Mesothelial cell of epicardium (in vitro differentiated cells): ENCODE measurements around the gene SFT2D1. TPM values are rescaled to one million over a fixed set of nuclear protein-coding genes. Genes with fewer than 3 reads are reported as not detected.
"Not testable (repeated sequence)": the region's sequence is repeated elsewhere in the genome, so short reads cannot be mapped to it uniquely, and the experiment has no call there.

Experiments used
- DNase-seq, 2 experiments: peaks; one replicate each; pipeline ENCODE4 v3.0.0; 2021; ENCODE audit warnings: low spot score in 2 of 2; ENCODE audit not compliant: unreplicated experiment in 2 of 2
- H3K27ac Mint-ChIP-seq: 2 replicates; pipeline ENCODE4 v1.8.0; 2021; ENCODE audit warnings: mixed read lengths
- H3K27me3 Mint-ChIP-seq: 2 replicates; pipeline ENCODE4 v1.8.0; 2021; ENCODE audit warnings: low read depth, mixed read lengths
- H3K36me3 Mint-ChIP-seq: 2 replicates; pipeline ENCODE4 v1.8.0; 2021; ENCODE audit warnings: mixed read lengths
- H3K4me1 Mint-ChIP-seq: 2 replicates; pipeline ENCODE4 v1.8.0; 2021; ENCODE audit warnings: mixed read lengths
- H3K4me3 Mint-ChIP-seq: 2 replicates; pipeline ENCODE4 v1.8.0; 2021; ENCODE audit warnings: mild to moderate bottlenecking, moderate library complexity, mixed read lengths
- H3K9me3 Mint-ChIP-seq: 2 replicates; pipeline ENCODE4 v1.8.0; 2021; ENCODE audit warnings: mixed read lengths
- CTCF ChIP-seq: fragments of 200-600 bp; sonication (generic); IDR thresholded peaks from one replicate; pipeline ENCODE4 v1.5.0; 2021; ENCODE audit warnings: antibody characterized with exemption; ENCODE audit not compliant: unreplicated experiment
- total RNA-seq: library from RNA; stranded (reverse); gene quantifications from 3 replicates; pipeline ENCODE4 v1.2.1, GENCODE V29; 2021

SFT2D1 gene
- total RNA-seq, 1 donor from 2014 or later = 26.8 TPM

- Mint-ChIP-seq H3K9me3 (peaks cover 35% of the 10 kb centered on the region), H3K36me3 (peaks cover 17% of the 10 kb centered on the region), H3K27me3 (peaks cover 19% of the 10 kb centered on the region), H3K4me1 (peaks cover 2% of the 10 kb centered on the region), H3K27ac (no peak overlapping the region), H3K4me3 (no peak overlapping the region)
- DNase-seq = no peak
- no peak for TF ChIP-seq CTCF
Observed at GRCh38 chr6:166352923-166353322, 10.6 kb upstream of the SFT2D1 start.

- peaks cover 39% of the 10 kb centered on the region for H3K9me3 Mint-ChIP-seq
- peaks cover 2% of the 10 kb centered on the region for H3K4me1 Mint-ChIP-seq
- TF ChIP-seq CTCF = no peak
- peaks cover 16% of the 10 kb centered on the region for H3K27me3 Mint-ChIP-seq
- no peak overlapping the region for H3K4me3 Mint-ChIP-seq
- H3K36me3 Mint-ChIP-seq = peaks cover 17% of the 10 kb centered on the region
- DNase-seq = no peak
- peak overlapping the region; percentile 30 for H3K27ac Mint-ChIP-seq
Observed at GRCh38 chr6:166351715-166352285, 9.5 kb upstream of the SFT2D1 start.

GRCh38 chr6:166348305-166348949 is 6.1 kb upstream of the SFT2D1 start:
- Mint-ChIP-seq H3K27ac (no peak overlapping the region), H3K27me3 (peaks cover 4% of the 10 kb centered on the region), H3K4me3 (no peak overlapping the region)

GRCh38 chr6:166346965-166347364 is 4.6 kb upstream of the SFT2D1 start:
- no peak for TF ChIP-seq CTCF
- Mint-ChIP-seq H3K4me3 (no peak overlapping the region), H3K27me3 (no peaks in the 10 kb centered on the region), H3K36me3 (peaks cover 17% of the 10 kb centered on the region), H3K27ac (no peak overlapping the region), H3K4me1 (peaks cover 15% of the 10 kb centered on the region), H3K9me3 (peaks cover 37% of the 10 kb centered on the region)
- DNase-seq = no peak

More at GRCh38 chr6:166348305-166348949, 6.1 kb upstream of the SFT2D1 start:
- DNase-seq = no peak
- peaks cover 11% of the 10 kb centered on the region for H3K4me1 Mint-ChIP-seq
- peaks cover 17% of the 10 kb centered on the region for H3K36me3 Mint-ChIP-seq
- H3K9me3 Mint-ChIP-seq = peaks cover 39% of the 10 kb centered on the region
- no peak for TF ChIP-seq CTCF

- H3K4me1 Mint-ChIP-seq = peaks cover 18% of the 10 kb centered on the region
- H3K36me3 Mint-ChIP-seq = peaks cover 17% of the 10 kb centered on the region
- no peak overlapping the region for H3K27ac Mint-ChIP-seq
- H3K4me3 Mint-ChIP-seq = no peak overlapping the region
- no peaks in the 10 kb centered on the region for H3K27me3 Mint-ChIP-seq
- H3K9me3 Mint-ChIP-seq = peaks cover 32% of the 10 kb centered on the region
- DNase-seq = no peak
- TF ChIP-seq CTCF = no peak
Observed at GRCh38 chr6:166346449-166346848, 4.1 kb upstream of the SFT2D1 start.

GRCh38 chr6:166345672-166346071 is 3.3 kb upstream of the SFT2D1 start:
- Mint-ChIP-seq H3K4me1 (peaks cover 20% of the 10 kb centered on the region), H3K36me3 (peaks cover 15% of the 10 kb centered on the region), H3K9me3 (peaks cover 26% of the 10 kb centered on the region)
- H3K27me3 Mint-ChIP-seq, DNase-seq, H3K4me3 Mint-ChIP-seq, H3K27ac Mint-ChIP-seq: not testable (repeated sequence)

GRCh38 chr6:166344921-166345320 is 2.6 kb upstream of the SFT2D1 start:
- peaks cover 12% of the 10 kb centered on the region for H3K36me3 Mint-ChIP-seq
- not testable (repeated sequence) for DNase-seq, H3K27me3 Mint-ChIP-seq, H3K27ac Mint-ChIP-seq
- peak overlapping the region; percentile 18 for H3K4me3 Mint-ChIP-seq
- peaks cover 20% of the 10 kb centered on the region for H3K4me1 Mint-ChIP-seq
- peaks cover 23% of the 10 kb centered on the region for H3K9me3 Mint-ChIP-seq
